Measurements from ENCODE around the gene PARP3.

- TF ChIP-seq CTCF (IDR thresholded peaks at IDR 0.05 in 8 of 11, conservative IDR thresholded peaks at IDR 0.05 in 3 of 11) (no peak), POLR2AphosphoS5 (IDR thresholded peaks at IDR 0.05) (no peak)
Observed at GRCh38 chr3:51948016-51948580, 5.9 kb downstream of the PARP3 start.
